Stimulated activated CD4-positive, alpha-beta T cell treated with anti-CD3 and anti-CD28 coated beads, Interleukin-1b, Interleukin-23, amount 100 ng/mL, for 24 hours (primary cell): Measurements from ENCODE around the gene ROBO1.

Source experiments
- DNase-seq, 4 experiments: peaks; one replicate each; pipeline ENCODE4 v3.0.0-alpha.2; 2020; ENCODE audit warnings: low read depth in 4 of 4, low spot score in 1 of 4

Gene ROBO1

GRCh38 chr3:78937475-78937874, 830.3 kb downstream of the ROBO1 start:
- no peak for DNase-seq

GRCh38 chr3:78927759-78928158, 840.0 kb downstream of the ROBO1 start:
- DNase-seq: no peak

GRCh38 chr3:78926523-78926922, 841.3 kb downstream of the ROBO1 start:
- no peak for DNase-seq

- no peak for DNase-seq
Measured at GRCh38 chr3:78924711-78925110, 843.1 kb downstream of the ROBO1 start.

GRCh38 chr3:78919021-78919755, 848.6 kb downstream of the ROBO1 start:
- DNase-seq: no peak

- no peak for DNase-seq
Measured at GRCh38 chr3:78918361-78919020, 849.3 kb downstream of the ROBO1 start.

- no peak for DNase-seq
Measured at GRCh38 chr3:78917536-78917935, 850.3 kb downstream of the ROBO1 start.

- no peak for DNase-seq
Measured at GRCh38 chr3:78913711-78914110, 854.1 kb downstream of the ROBO1 start.

- DNase-seq: no peak
Measured at GRCh38 chr3:78912687-78913086, 855.1 kb downstream of the ROBO1 start.

GRCh38 chr3:78912259-78912658, 855.5 kb downstream of the ROBO1 start:
- no peak for DNase-seq

GRCh38 chr3:78911394-78911793, 856.4 kb downstream of the ROBO1 start:
- DNase-seq: no peak

GRCh38 chr3:78908236-78908635, 859.6 kb downstream of the ROBO1 start:
- no peak for DNase-seq

GRCh38 chr3:78907367-78907766, 860.4 kb downstream of the ROBO1 start:
- no peak for DNase-seq

- no peak for DNase-seq
Measured at GRCh38 chr3:78906930-78907329, 860.9 kb downstream of the ROBO1 start.

- no peak for DNase-seq
Measured at GRCh38 chr3:78906245-78906644, 861.6 kb downstream of the ROBO1 start.

GRCh38 chr3:78905700-78906099, 862.1 kb downstream of the ROBO1 start:
- DNase-seq: no peak

- DNase-seq: no peak
Measured at GRCh38 chr3:78901544-78901943, 866.3 kb downstream of the ROBO1 start.

- DNase-seq: no peak
Measured at GRCh38 chr3:78900880-78901279, 866.9 kb downstream of the ROBO1 start.

- DNase-seq: no peak
Measured at GRCh38 chr3:78900426-78900825, 867.4 kb downstream of the ROBO1 start.

GRCh38 chr3:78895528-78895927, 872.3 kb downstream of the ROBO1 start:
- no peak for DNase-seq

GRCh38 chr3:78894787-78895186, 873.0 kb downstream of the ROBO1 start:
- no peak for DNase-seq

- no peak for DNase-seq
Measured at GRCh38 chr3:78893161-78893560, 874.6 kb downstream of the ROBO1 start.

- DNase-seq: no peak
Measured at GRCh38 chr3:78889348-78889747, 878.5 kb downstream of the ROBO1 start.
